Gastrocnemius medialis (tissue), 4 donors: ENCODE results near the gene TGFBRAP1. TPM values are rescaled to one million over a fixed set of nuclear protein-coding genes. Genes with fewer than 3 reads are reported as not detected.

Experiments used
- ATAC-seq, 2 donors: fragments of 150-250 bp; one replicate each; pipeline ENCODE4 v1.9.1; 2016
- DNase-seq, 2 donors: peaks; one replicate each; pipeline ENCODE4 v3.0.0-alpha.2; 2019
- H3K27ac ChIP-seq, 4 donors: fragments of 200-600 bp; sonication (generic); 1 replicate in 1 of 4; 2 replicates in 3 of 4; pipeline ENCODE4 v1.5.1; 2016 to 2018; ENCODE audit warnings: mild to moderate bottlenecking in 2 of 4, moderate library complexity in 1 of 4
- H3K27me3 ChIP-seq, 3 donors: fragments of 200-600 bp; sonication (generic) in 2 of 3; 1 replicate in 1 of 3; 2 replicates in 2 of 3; pipeline versions ENCODE4 v1.5.1 to v1.6.0; 2016 to 2019; ENCODE audit warnings: mild to moderate bottlenecking in 1 of 3, moderate library complexity in 1 of 3
- H3K36me3 ChIP-seq, 2 donors: fragments of 200-600 bp; sonication (generic) in 1 of 2; one replicate each; pipeline ENCODE4 v1.5.1; 2017 to 2018
- H3K4me1 ChIP-seq, 2 donors: fragments of 200-600 bp; sonication (generic) in 1 of 2; one replicate each; pipeline ENCODE4 v1.5.1; 2016 to 2017; ENCODE audit warnings: mild to moderate bottlenecking in 2 of 2
- H3K4me3 ChIP-seq, 4 donors: fragments of 200-600 bp; sonication (generic) in 3 of 4; 1 replicate in 1 of 4; 2 replicates in 3 of 4; pipeline ENCODE4 v1.5.1; 2016 to 2019; ENCODE audit warnings: mild to moderate bottlenecking in 2 of 4
- H3K9me3 ChIP-seq, 3 donors: fragments of 200-600 bp; sonication (generic) in 2 of 3; 1 replicate in 1 of 3; 2 replicates in 2 of 3; pipeline ENCODE4 v1.5.1; 2016 to 2019
- CTCF ChIP-seq, 5 experiments: fragments of 450-650 bp in 3 of 5; fragments of 200-600 bp in 2 of 5; sonication (generic) in 2 of 5; IDR thresholded peaks in 4 of 5; conservative IDR thresholded peaks in 1 of 5; 1 replicate in 4 of 5; 2 replicates in 1 of 5; pipeline ENCODE4 v1.5.1; 2016 to 2019; ENCODE audit warnings: antibody characterized with exemption in 5 of 5, mild to moderate bottlenecking in 3 of 5, moderate library complexity in 3 of 5
- POLR2A ChIP-seq, 2 donors: fragments of 450-650 bp; IDR thresholded peaks; one replicate each; pipeline ENCODE4 v1.6.1; 2017; ENCODE audit warnings: antibody characterized with exemption in 2 of 2, mild to moderate bottlenecking in 2 of 2, moderate library complexity in 2 of 2
- in situ Hi-C, 4 donors: fragments of 200-750 bp; cut with MboI; loops; one replicate each; pipeline versions ENCODE4 v1.15.0 to v1.8.0; 2017; ENCODE audit warnings: low sequenced_read_pairs in 4 of 4
- intact Hi-C: fragments of 100-400 bp; cut with DNase I; formaldehyde crosslinking; loops from one replicate; pipeline ENCODE4 v1.15.1; 2023; ENCODE audit warnings: low total_unique reads
- total RNA-seq, 4 donors: library from RNA; depleted of rRNA; stranded (reverse); fragments of >200 nt; gene quantifications; one replicate each; pipeline versions ENCODE4 v1.1.0 to v1.2.3, GENCODE V29; 2016

The TGFBRAP1 gene
- total RNA-seq, 4 donors from 2014 or later = 19.7 to 28.9 (median 20.3) TPM

GRCh38 chr2:105373344-105373781 lies 43.8 kb upstream of the TGFBRAP1 start:
- TF ChIP-seq POLR2A (IDR thresholded peaks at IDR 0.05) (no peak), CTCF (IDR thresholded peaks at IDR 0.05 in 4 of 5, conservative IDR thresholded peaks at IDR 0.05 in 1 of 5) (no peak)
- intact Hi-C loops (loop anchor here (5.0 kb wide), 1 partner anchor 84 kb away; no protein-coding TSS in a partner anchor), in situ Hi-C loops (loop anchor here in 3 of 4 donors (5.0 kb wide), 1 partner anchor 144 kb away; no protein-coding TSS in a partner anchor)
- no peaks in the 10 kb centered on the region for H3K27me3 ChIP-seq
- peak overlapping the region; percentile 63 to 79 (median 72) for H3K27ac ChIP-seq
- H3K4me1 ChIP-seq = peaks cover 61 to 74% of the 10 kb centered on the region in 2 donors
- H3K4me3 ChIP-seq = no peak overlapping the region
- ATAC-seq = peak; percentile 82 to 91
- peaks cover 0 to 5% of the 10 kb centered on the region in 2 donors for H3K36me3 ChIP-seq
- peak; percentile 83 to 93 for DNase-seq
- H3K9me3 ChIP-seq = no peaks in the 10 kb centered on the region

GRCh38 chr2:105371810-105372209 lies 42.3 kb upstream of the TGFBRAP1 start:
- Histone ChIP-seq H3K36me3 (peaks cover 0 to 19% of the 10 kb centered on the region in 2 donors), H3K9me3 (no peaks in the 10 kb centered on the region), H3K27ac (peak overlapping the region; percentile 21 to 79 (median 72)), H3K4me3 (no peak overlapping the region), H3K27me3 (no peaks in the 10 kb centered on the region), H3K4me1 (peaks cover 52 to 61% of the 10 kb centered on the region in 2 donors)
- DNase-seq = no peak
- intact Hi-C loops (loop anchor here (5.0 kb wide), 1 partner anchor 85 kb away; no protein-coding TSS in a partner anchor), in situ Hi-C loops (loop anchor here in 3 of 4 donors (5.0 kb wide), 1 partner anchor 145 kb away; no protein-coding TSS in a partner anchor)
- no peak for ATAC-seq
- TF ChIP-seq POLR2A (IDR thresholded peaks at IDR 0.05) = no peak
- no peak for TF ChIP-seq CTCF (IDR thresholded peaks at IDR 0.05 in 4 of 5, conservative IDR thresholded peaks at IDR 0.05 in 1 of 5)

- ATAC-seq (no peak), DNase-seq (no peak)
- Histone ChIP-seq H3K27ac (peak overlapping the region in 1 of 4 donors; percentile 72), H3K9me3 (no peaks in the 10 kb centered on the region), H3K36me3 (peaks cover 0 to 20% of the 10 kb centered on the region in 2 donors), H3K4me3 (no peak overlapping the region), H3K27me3 (no peaks in the 10 kb centered on the region), H3K4me1 (peaks cover 46 to 54% of the 10 kb centered on the region in 2 donors)
- no peak for TF ChIP-seq POLR2A (IDR thresholded peaks at IDR 0.05)
- no peak for TF ChIP-seq CTCF (IDR thresholded peaks at IDR 0.05 in 4 of 5, conservative IDR thresholded peaks at IDR 0.05 in 1 of 5)
- in situ Hi-C loops (loop anchor here in 3 of 4 donors (5.0 kb wide), 1 partner anchor 146 kb away; no protein-coding TSS in a partner anchor), intact Hi-C loops (loop anchor here (5.0 kb wide), 1 partner anchor 86 kb away; no protein-coding TSS in a partner anchor)
Measured at GRCh38 chr2:105371156-105371555, 41.6 kb upstream of the TGFBRAP1 start.

- Histone ChIP-seq H3K4me1 (peaks cover 37 to 44% of the 10 kb centered on the region in 2 donors), H3K27ac (peak overlapping the region in 2 of 4 donors; percentile 22 to 48), H3K36me3 (peaks cover 0 to 20% of the 10 kb centered on the region in 2 donors), H3K27me3 (no peaks in the 10 kb centered on the region), H3K4me3 (no peak overlapping the region), H3K9me3 (no peaks in the 10 kb centered on the region)
- ATAC-seq (peak; percentile 70 to 73), DNase-seq (peak; percentile 73 to 82)
- intact Hi-C loops = loop anchor here (1.0 to 5.0 kb wide), 2 partner anchors 87 to 151 kb away; no protein-coding TSS in a partner anchor
- no peak for TF ChIP-seq POLR2A (IDR thresholded peaks at IDR 0.05)
- peak; percentile 92 to 95 (median 93) for TF ChIP-seq CTCF (IDR thresholded peaks at IDR 0.05 in 4 of 5, conservative IDR thresholded peaks at IDR 0.05 in 1 of 5)
- in situ Hi-C loops = loop anchor here (5.0 kb wide), 1 partner anchor 147 kb away; no protein-coding TSS in a partner anchor
Measured at GRCh38 chr2:105369777-105370690, 40.5 kb upstream of the TGFBRAP1 start.
